ENCODE measurements around the gene RUNX2. TPM values are rescaled to one million over a fixed set of nuclear protein-coding genes. Genes with fewer than 3 reads are reported as not detected.

The RUNX2 gene
- total RNA-seq, 2 experiments from 2014 or later = 0.27 to 0.44 TPM

DNA sequence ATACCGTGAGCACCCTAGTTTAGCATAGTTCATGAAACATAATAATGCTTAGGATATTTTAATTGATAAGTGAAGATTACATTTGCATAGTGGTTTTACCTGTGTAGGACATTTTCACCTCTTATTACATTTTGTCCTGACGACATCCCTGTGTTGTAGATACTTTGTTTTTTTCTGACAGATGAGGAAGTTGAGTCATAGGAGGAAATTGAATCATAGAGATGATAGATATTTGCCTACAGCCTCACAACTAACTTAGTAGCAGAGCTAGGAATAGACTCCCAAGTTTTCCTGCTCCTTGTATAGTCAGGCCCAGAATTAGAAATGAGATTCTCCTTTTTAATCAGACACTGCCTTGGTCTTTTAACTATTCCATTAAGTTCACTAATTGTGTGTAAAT is 150.1 kb downstream of the RUNX2 start:
- Histone ChIP-seq H3K4me2 (ENCODE audit: low read length) (no peak overlapping the region), H3K4me3 (ENCODE audit: low read depth, low read length, poor library complexity, severe bottlenecking) (no peak overlapping the region), H3K9me2 (ENCODE audit: insufficient read depth, low read length) (no peaks in the 10 kb centered on the region), H4K20me1 (ENCODE audit: insufficient read depth, low read length) (no peaks in the 10 kb centered on the region), H3K27ac (ENCODE audit: low read depth, low read length, poor library complexity, severe bottlenecking) (no peak overlapping the region), H3K9me3 (ENCODE audit: low read length) (no peaks in the 10 kb centered on the region), H3K4me1 (ENCODE audit: insufficient read depth, low read length, poor library complexity, severe bottlenecking) (no peaks in the 10 kb centered on the region), H3K79me2 (ENCODE audit: insufficient read depth, low read depth, low read length) (no peaks in the 10 kb centered on the region), H3K36me3 (ENCODE audit: insufficient read depth, low read length) (no peaks in the 10 kb centered on the region), H2AFZ (ENCODE audit: low read length) (no peak overlapping the region)
- TF ChIP-seq, protein P1, sequence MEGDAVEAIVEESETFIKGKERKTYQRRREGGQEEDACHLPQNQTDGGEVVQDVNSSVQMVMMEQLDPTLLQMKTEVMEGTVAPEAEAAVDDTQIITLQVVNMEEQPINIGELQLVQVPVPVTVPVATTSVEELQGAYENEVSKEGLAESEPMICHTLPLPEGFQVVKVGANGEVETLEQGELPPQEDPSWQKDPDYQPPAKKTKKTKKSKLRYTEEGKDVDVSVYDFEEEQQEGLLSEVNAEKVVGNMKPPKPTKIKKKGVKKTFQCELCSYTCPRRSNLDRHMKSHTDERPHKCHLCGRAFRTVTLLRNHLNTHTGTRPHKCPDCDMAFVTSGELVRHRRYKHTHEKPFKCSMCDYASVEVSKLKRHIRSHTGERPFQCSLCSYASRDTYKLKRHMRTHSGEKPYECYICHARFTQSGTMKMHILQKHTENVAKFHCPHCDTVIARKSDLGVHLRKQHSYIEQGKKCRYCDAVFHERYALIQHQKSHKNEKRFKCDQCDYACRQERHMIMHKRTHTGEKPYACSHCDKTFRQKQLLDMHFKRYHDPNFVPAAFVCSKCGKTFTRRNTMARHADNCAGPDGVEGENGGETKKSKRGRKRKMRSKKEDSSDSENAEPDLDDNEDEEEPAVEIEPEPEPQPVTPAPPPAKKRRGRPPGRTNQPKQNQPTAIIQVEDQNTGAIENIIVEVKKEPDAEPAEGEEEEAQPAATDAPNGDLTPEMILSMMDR (conservative IDR thresholded peaks at IDR 0.05; ENCODE audit: low read length) = no peak
- TF ChIP-seq EZH2phosphoT487 (IDR thresholded peaks at IDR 0.05; ENCODE audit: borderline replicate concordance, low read depth, low read length) = no peak
- ChIA-PET POLR2A (no interaction called here), CTCF (ENCODE audit: unreplicated experiment) (no interaction called here)
- DNase-seq (ENCODE audit: low spot score) = no peak
- intact Hi-C loops (cut with micrococcal nuclease; ENCODE audit: unreplicated experiment) = no loop called here
- BruUV-seq (replicated peaks) = no TSS peak

DNA sequence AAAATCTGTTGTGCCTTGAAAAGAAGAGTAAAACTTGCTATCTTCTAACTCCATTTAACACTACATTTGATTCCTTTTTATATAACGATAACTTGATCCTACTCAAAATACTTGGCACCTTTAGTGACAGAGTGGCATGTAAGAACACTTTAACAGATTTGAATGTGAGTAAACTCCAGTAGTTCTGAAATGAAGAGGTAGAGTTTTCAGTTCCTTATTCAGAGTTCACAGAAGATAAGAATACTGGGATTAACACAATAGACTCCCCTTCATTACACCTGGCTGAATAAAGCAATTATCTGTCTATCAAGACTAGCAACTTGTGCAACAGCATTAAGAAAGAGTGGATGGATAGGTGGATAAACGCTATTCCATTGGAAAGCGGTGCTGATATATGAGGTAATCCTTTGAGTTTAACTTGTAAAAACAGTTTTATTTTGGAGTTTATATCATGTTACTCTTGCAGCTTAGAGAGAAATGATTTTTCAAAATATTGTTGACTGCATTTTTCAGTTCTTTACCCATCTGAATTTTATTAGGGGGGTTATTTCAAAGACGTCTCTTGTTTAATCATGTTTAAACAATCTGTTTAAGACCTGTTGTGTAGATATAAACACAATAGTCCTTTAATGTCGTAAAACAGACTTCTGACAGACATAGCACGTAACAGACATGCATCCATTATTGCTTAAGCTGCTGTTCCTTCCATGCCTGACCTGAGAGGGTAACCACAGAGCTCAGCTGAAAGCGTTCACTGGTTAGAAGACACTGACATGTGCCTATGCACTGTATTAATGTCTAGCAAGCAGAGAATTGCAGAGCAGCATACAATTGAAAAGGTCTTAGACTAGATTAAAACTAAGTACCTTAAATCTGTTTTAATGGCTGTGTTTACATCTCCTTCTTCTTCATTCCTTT is 152.0 kb downstream of the RUNX2 start:
- no TSS peak for BruUV-seq (replicated peaks)
- TF ChIP-seq, protein P1 (conservative IDR thresholded peaks at IDR 0.05; ENCODE audit: low read length) = no peak
- TF ChIP-seq EZH2phosphoT487 (IDR thresholded peaks at IDR 0.05; ENCODE audit: borderline replicate concordance, low read depth, low read length) = no peak
- DNase-seq (ENCODE audit: low spot score) = no peak
- Histone ChIP-seq H3K9me3 (ENCODE audit: low read length) (no peaks in the 10 kb centered on the region), H3K27ac (ENCODE audit: low read depth, low read length, poor library complexity, severe bottlenecking) (no peak overlapping the region), H3K4me1 (ENCODE audit: insufficient read depth, low read length, poor library complexity, severe bottlenecking) (no peaks in the 10 kb centered on the region), H3K79me2 (ENCODE audit: insufficient read depth, low read depth, low read length) (no peaks in the 10 kb centered on the region), H3K36me3 (ENCODE audit: insufficient read depth, low read length) (no peaks in the 10 kb centered on the region), H2AFZ (ENCODE audit: low read length) (no peak overlapping the region), H4K20me1 (ENCODE audit: insufficient read depth, low read length) (no peaks in the 10 kb centered on the region), H3K4me3 (ENCODE audit: low read depth, low read length, poor library complexity, severe bottlenecking) (no peak overlapping the region), H3K9me2 (ENCODE audit: insufficient read depth, low read length) (no peaks in the 10 kb centered on the region), H3K4me2 (ENCODE audit: low read length) (no peak overlapping the region)
- POLR2A ChIA-PET = no interaction called here
- CTCF ChIA-PET (ENCODE audit: unreplicated experiment) = no interaction called here
- intact Hi-C loops (cut with micrococcal nuclease; ENCODE audit: unreplicated experiment) = no loop called here

DNA sequence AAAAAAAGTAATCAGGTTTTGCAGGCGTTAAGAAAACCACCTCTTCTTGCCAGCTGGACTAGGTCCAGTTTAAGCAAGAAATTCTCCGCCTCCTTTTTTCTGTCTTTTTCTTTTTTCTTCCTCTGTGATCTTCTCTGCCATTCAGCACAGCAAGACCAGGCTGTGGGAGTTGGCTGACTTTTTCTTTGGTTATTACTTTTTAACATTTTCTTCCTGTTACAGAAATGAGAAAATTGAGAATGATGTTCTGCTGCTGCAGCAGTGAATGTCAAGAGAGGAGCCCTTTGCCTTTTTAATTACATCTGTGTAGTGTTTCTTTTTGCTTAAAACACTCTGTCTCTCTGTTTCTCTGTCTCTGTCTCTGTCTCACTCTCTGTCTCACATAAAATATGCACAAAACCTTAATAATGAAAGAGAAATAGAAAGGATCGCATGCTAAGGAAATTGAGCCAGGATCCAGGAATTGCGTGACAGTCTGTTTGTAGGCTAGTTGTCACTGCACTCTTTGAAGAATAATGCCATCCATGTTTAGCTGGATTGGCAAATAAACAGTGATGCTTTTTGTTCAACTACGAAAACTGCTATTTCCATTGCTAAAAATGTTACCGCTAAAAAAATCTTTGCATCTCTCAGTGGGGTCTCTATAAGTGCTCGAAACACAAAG is 152.8 kb downstream of the RUNX2 start:
- H3K27ac ChIP-seq (ENCODE audit: low read depth, low read length, poor library complexity, severe bottlenecking) = no peak overlapping the region
- H4K20me1 ChIP-seq (ENCODE audit: insufficient read depth, low read length) = no peaks in the 10 kb centered on the region
- no peak for TF ChIP-seq EZH2phosphoT487 (IDR thresholded peaks at IDR 0.05; ENCODE audit: borderline replicate concordance, low read depth, low read length)
- TF ChIP-seq, protein P1 (conservative IDR thresholded peaks at IDR 0.05; ENCODE audit: low read length) = no peak
- no peak overlapping the region for H2AFZ ChIP-seq (ENCODE audit: low read length)
- H3K4me1 ChIP-seq (ENCODE audit: insufficient read depth, low read length, poor library complexity, severe bottlenecking) = no peaks in the 10 kb centered on the region
- no peaks in the 10 kb centered on the region for H3K9me3 ChIP-seq (ENCODE audit: low read length)
- H3K4me2 ChIP-seq (ENCODE audit: low read length) = no peak overlapping the region
- CTCF ChIA-PET (ENCODE audit: unreplicated experiment) = no interaction called here
- BruUV-seq (replicated peaks) = no TSS peak
- intact Hi-C loops (cut with micrococcal nuclease; ENCODE audit: unreplicated experiment) = no loop called here
- H3K36me3 ChIP-seq (ENCODE audit: insufficient read depth, low read length) = no peaks in the 10 kb centered on the region
- POLR2A ChIA-PET = no interaction called here
- H3K79me2 ChIP-seq (ENCODE audit: insufficient read depth, low read depth, low read length) = no peaks in the 10 kb centered on the region
- no peak overlapping the region for H3K4me3 ChIP-seq (ENCODE audit: low read depth, low read length, poor library complexity, severe bottlenecking)
- no peaks in the 10 kb centered on the region for H3K9me2 ChIP-seq (ENCODE audit: insufficient read depth, low read length)
- no peak for DNase-seq (ENCODE audit: low spot score)

All from OCI-LY7 (cell line).